Activated CD8-positive, alpha-beta T cell treated with anti-CD3 and anti-CD28 coated beads for 36 hours (primary cell): ENCODE results near the gene ZNF469. TPM values are rescaled to one million over a fixed set of nuclear protein-coding genes. Genes with fewer than 3 reads are reported as not detected.

Experiments
- ATAC-seq: fragments of 200-7000 bp; cut with Tn5 transposase; one replicate; pipeline ENCODE4 v1.10.0; 2021; ENCODE audit warnings: mild to moderate bottlenecking, moderate library complexity
- CTCF ChIA-PET: fragments of 350-600 bp; sonication (Branson Sonifier 250); formaldehyde crosslinking; loops from one replicate; lab custom pipeline; 2021; ENCODE audit warnings: antibody characterized with exemption; lab: Charles Lee
- POLR2A ChIA-PET: fragments of 350-600 bp; sonication (Branson Sonifier 250); formaldehyde crosslinking; loops from one replicate; lab custom pipeline; 2021; ENCODE audit warnings: antibody characterized with exemption; lab: Charles Lee
- DNase-seq: peaks from one replicate; pipeline ENCODE4 v3.0.0-alpha.2; 2020
- H3K27ac Mint-ChIP-seq: one replicate; pipeline ENCODE4 v1.8.0; 2021; ENCODE audit warnings: mild to moderate bottlenecking, mixed read lengths
- H3K27me3 Mint-ChIP-seq: one replicate; pipeline ENCODE4 v1.8.0; 2021; ENCODE audit warnings: mixed read lengths
- H3K36me3 Mint-ChIP-seq: one replicate; pipeline ENCODE4 v1.8.0; 2021; ENCODE audit warnings: low read depth, mixed read lengths
- H3K4me1 Mint-ChIP-seq: one replicate; pipeline ENCODE4 v1.8.0; 2021; ENCODE audit warnings: low read depth, mixed read lengths
- H3K4me3 Mint-ChIP-seq: one replicate; pipeline ENCODE4 v1.8.0; 2021; ENCODE audit warnings: mild to moderate bottlenecking, moderate library complexity, mixed read lengths
- H3K9me3 Mint-ChIP-seq: one replicate; pipeline ENCODE4 v1.8.0; 2021; ENCODE audit warnings: mixed read lengths
- CTCF ChIP-seq: fragments of 200-600 bp; IDR thresholded peaks from one replicate; pipeline ENCODE4 v1.8.0; 2022; ENCODE audit warnings: antibody characterized with exemption, mild to moderate bottlenecking
- intact Hi-C: fragments of 100-400 bp; cut with micrococcal nuclease; formaldehyde crosslinking; loops from one replicate; pipeline ENCODE4 v1.10.0; 2022
- total RNA-seq, 2 experiments: library from RNA; stranded (reverse); gene quantifications; one replicate each; pipeline ENCODE4 v1.2.3, GENCODE V29; 2021

The ZNF469 gene
- total RNA-seq, 2 experiments from 2014 or later, result 0.45 to 0.56 TPM

GRCh38 chr16:88368036-88368435 is 14.7 kb upstream of the ZNF469 start:
- peaks cover 1% of the 10 kb centered on the region for H3K9me3 Mint-ChIP-seq
- H3K27me3 Mint-ChIP-seq, result peaks cover 3% of the 10 kb centered on the region
- POLR2A ChIA-PET, result no interaction called here
- no peak for TF ChIP-seq CTCF
- H3K27ac Mint-ChIP-seq, result no peak overlapping the region
- no peak overlapping the region for H3K4me3 Mint-ChIP-seq
- CTCF ChIA-PET, result no interaction called here
- no peaks in the 10 kb centered on the region for H3K36me3 Mint-ChIP-seq
- no peaks in the 10 kb centered on the region for H3K4me1 Mint-ChIP-seq
- intact Hi-C loops, result no loop called here
- ATAC-seq (no peak), DNase-seq (no peak)

- H3K36me3 Mint-ChIP-seq, result no peaks in the 10 kb centered on the region
- H3K9me3 Mint-ChIP-seq, result no peaks in the 10 kb centered on the region
- no peaks in the 10 kb centered on the region for H3K4me1 Mint-ChIP-seq
- no peak for TF ChIP-seq CTCF
- H3K27ac Mint-ChIP-seq, result no peak overlapping the region
- intact Hi-C loops, result no loop called here
- H3K4me3 Mint-ChIP-seq, result no peak overlapping the region
- H3K27me3 Mint-ChIP-seq, result no peaks in the 10 kb centered on the region
- no peak for DNase-seq
- no peak for ATAC-seq
- ChIA-PET POLR2A (no interaction called here), CTCF (no interaction called here)
These were observed 13.8 kb upstream of the ZNF469 start for GRCh38 chr16:88368994-88369393.

GRCh38 chr16:88369447-88370008 is 13.2 kb upstream of the ZNF469 start:
- H3K36me3 Mint-ChIP-seq, result no peaks in the 10 kb centered on the region
- ChIA-PET POLR2A (no interaction called here), CTCF (no interaction called here)
- no peak for TF ChIP-seq CTCF
- H3K27ac Mint-ChIP-seq, result no peak overlapping the region
- DNase-seq (no peak), ATAC-seq (no peak)
- H3K9me3 Mint-ChIP-seq, result no peaks in the 10 kb centered on the region
- intact Hi-C loops, result no loop called here
- H3K27me3 Mint-ChIP-seq, result no peaks in the 10 kb centered on the region
- no peak overlapping the region for H3K4me3 Mint-ChIP-seq
- no peaks in the 10 kb centered on the region for H3K4me1 Mint-ChIP-seq

- POLR2A ChIA-PET, result no interaction called here
- no peaks in the 10 kb centered on the region for H3K4me1 Mint-ChIP-seq
- CTCF ChIA-PET, result no interaction called here
- H3K27me3 Mint-ChIP-seq, result no peaks in the 10 kb centered on the region
- no peak overlapping the region for H3K4me3 Mint-ChIP-seq
- no peak for DNase-seq
- intact Hi-C loops, result no loop called here
- TF ChIP-seq CTCF, result no peak
- H3K27ac Mint-ChIP-seq, result no peak overlapping the region
- no peaks in the 10 kb centered on the region for H3K9me3 Mint-ChIP-seq
- ATAC-seq, result no peak
- H3K36me3 Mint-ChIP-seq, result no peaks in the 10 kb centered on the region
These were observed 12.4 kb upstream of the ZNF469 start for GRCh38 chr16:88370365-88370764.

GRCh38 chr16:88372522-88372921 is 10.2 kb upstream of the ZNF469 start:
- intact Hi-C loops, result no loop called here
- ChIA-PET CTCF (no interaction called here), POLR2A (no interaction called here)
- Mint-ChIP-seq H3K4me1 (no peaks in the 10 kb centered on the region), H3K27me3 (no peaks in the 10 kb centered on the region), H3K4me3 (no peak overlapping the region), H3K27ac (no peak overlapping the region), H3K9me3 (no peaks in the 10 kb centered on the region), H3K36me3 (no peaks in the 10 kb centered on the region)
- ATAC-seq (no peak), DNase-seq (no peak)
- TF ChIP-seq CTCF, result no peak
